IMR-90 (cell line): ENCODE results near the gene PPM1F. TPM values are rescaled to one million over a fixed set of nuclear protein-coding genes. Genes with fewer than 3 reads are reported as not detected.

ENCODE experiments used
- ATAC-seq: fragments of 200-7000 bp; cut with Tn5 transposase; 2 replicates; pipeline ENCODE4 v1.9.1; 2020; ENCODE audit warnings: low read depth, mild to moderate bottlenecking, moderate library complexity
- BruUV-seq: library from RNA; stranded (reverse); fragments of 400-500 nt; replicated peaks from 2 replicates; lab custom pipeline; 2021; lab: Mats Ljungman, UMichigan
- CTCF ChIA-PET: fragments of 300-600 bp; formaldehyde crosslinking; extraction: SDS; loops from one replicate; lab custom pipeline; 2021; ENCODE audit warnings: antibody characterized with exemption; lab: Yijun Ruan, JAX
- POLR2A ChIA-PET: fragments of 300-600 bp; sonication (Branson Sonifier 250); formaldehyde crosslinking; loops from one replicate; lab custom pipeline; 2022; ENCODE audit warnings: antibody characterized with exemption; ENCODE audit not compliant: unreplicated experiment; lab: Charles Lee
- DNase-seq: peaks from one replicate; pipeline ENCODE4 v3.0.0; 2013
- H2AFZ ChIP-seq: replicated peaks from 2 replicates; pipeline ENCODE3; 2013; ENCODE audit warnings: low read length, mild to moderate bottlenecking; ENCODE audit not compliant: poor library complexity
- H2AK5ac ChIP-seq: 2 replicates; pipeline ENCODE4 v1.6.1; 2013; ENCODE audit warnings: low read depth, low read length, inconsistent platforms
- H2AK9ac ChIP-seq: replicated peaks from 2 replicates; pipeline ENCODE3; 2013; ENCODE audit warnings: mild to moderate bottlenecking, low read depth, low read length, moderate library complexity; ENCODE audit not compliant: poor library complexity
- H2BK120ac ChIP-seq: 2 replicates; pipeline ENCODE4 v1.6.1; 2013; ENCODE audit warnings: low read depth, low read length, inconsistent platforms
- H2BK15ac ChIP-seq: 3 replicates; pipeline ENCODE4 v1.6.1; 2013; ENCODE audit warnings: low read depth, low read length, inconsistent platforms
- H2BK20ac ChIP-seq: 2 replicates; pipeline ENCODE4 v1.6.1; 2013; ENCODE audit warnings: low read depth, mild to moderate bottlenecking, inconsistent platforms, low read length, moderate library complexity
- H2BK5ac ChIP-seq: 2 replicates; pipeline ENCODE4 v1.6.1; 2013; ENCODE audit warnings: mild to moderate bottlenecking, low read depth, low read length, inconsistent platforms; ENCODE audit not compliant: poor library complexity, severe bottlenecking
- H3K14ac ChIP-seq: replicated peaks from 2 replicates; pipeline ENCODE4 v1.6.1; 2013; ENCODE audit warnings: low read depth, low read length, inconsistent platforms
- H3K18ac ChIP-seq: 2 replicates; pipeline ENCODE4 v1.6.1; 2013; ENCODE audit warnings: low read depth, low read length, control low read depth
- H3K23ac ChIP-seq: 2 replicates; pipeline ENCODE4 v1.6.1; 2013; ENCODE audit warnings: low read depth, low read length, inconsistent platforms
- H3K27ac ChIP-seq: 2 replicates; pipeline ENCODE4 v1.5.1; 2013; ENCODE audit warnings: mild to moderate bottlenecking, control low read depth, low read length; ENCODE audit not compliant: insufficient read depth
- H3K27me3 ChIP-seq: 2 replicates; pipeline ENCODE4 v1.6.1; 2013; ENCODE audit warnings: low read length; ENCODE audit not compliant: control insufficient read depth, insufficient read depth
- H3K36me3 ChIP-seq: 2 replicates; pipeline ENCODE4 v1.6.1; 2013; ENCODE audit warnings: low read length, mixed read lengths; ENCODE audit not compliant: control insufficient read depth, insufficient read depth
- H3K4ac ChIP-seq: 2 replicates; pipeline ENCODE4 v1.6.1; 2013; ENCODE audit warnings: low read depth, low read length, inconsistent platforms
- H3K4me1 ChIP-seq: 2 replicates; pipeline ENCODE4 v1.6.1; 2013; ENCODE audit warnings: low read length, mixed read lengths; ENCODE audit not compliant: control insufficient read depth, insufficient read depth
- H3K4me2 ChIP-seq: 2 replicates; pipeline ENCODE4 v1.6.1; 2013; ENCODE audit warnings: low read depth, mild to moderate bottlenecking, control low read depth, low read length, moderate library complexity
- H3K4me3 ChIP-seq: 2 replicates; pipeline ENCODE4 v1.5.1; 2013; ENCODE audit warnings: low read depth, mild to moderate bottlenecking, control low read depth, low read length, moderate library complexity; ENCODE audit not compliant: insufficient read depth
- H3K56ac ChIP-seq: 2 replicates; pipeline ENCODE4 v1.6.1; 2013; ENCODE audit warnings: low read length, inconsistent platforms; ENCODE audit not compliant: insufficient read depth; ENCODE audit errors: extremely low read depth
- H3K79me1 ChIP-seq, 2 experiments: 2 replicates each; pipeline ENCODE4 v1.6.1; 2013; ENCODE audit warnings: low read length in 2 of 2, inconsistent platforms in 1 of 2, low read depth in 1 of 2
- H3K9ac ChIP-seq: 2 replicates; pipeline ENCODE4 v1.6.1; 2013; ENCODE audit warnings: low read depth, low read length, control low read depth
- H3K9me1 ChIP-seq: 2 replicates; pipeline ENCODE4 v1.6.1; 2013; ENCODE audit warnings: low read length, inconsistent platforms; ENCODE audit not compliant: insufficient read depth
- H3K9me3 ChIP-seq: 2 replicates; pipeline ENCODE4 v1.6.1; 2013; ENCODE audit warnings: low read length; ENCODE audit not compliant: control insufficient read depth, insufficient read depth
- H4K20me1 ChIP-seq: 2 replicates; pipeline ENCODE4 v1.6.1; 2013; ENCODE audit warnings: low read length, inconsistent platforms; ENCODE audit not compliant: insufficient read depth
- H4K5ac ChIP-seq: 2 replicates; pipeline ENCODE4 v1.6.1; 2013; ENCODE audit warnings: mild to moderate bottlenecking, low read depth, low read length, control low read depth
- H4K8ac ChIP-seq, 2 experiments: 2 replicates each; pipeline ENCODE4 v1.6.1; 2013; ENCODE audit warnings: low read depth in 2 of 2, low read length in 2 of 2, control low read depth in 1 of 2, inconsistent platforms in 1 of 2
- H4K91ac ChIP-seq: 2 replicates; pipeline ENCODE4 v1.6.1; 2013; ENCODE audit warnings: low read depth, low read length, inconsistent platforms; ENCODE audit not compliant: insufficient read depth
- BHLHE40 ChIP-seq: fragments of 150-350 bp; IDR thresholded peaks from 2 replicates; pipeline ENCODE4 v1.6.1; 2016; ENCODE audit warnings: mild to moderate bottlenecking, low read depth, low read length
- CHD1 ChIP-seq: IDR thresholded peaks from 2 replicates; pipeline ENCODE4 v1.6.1; 2012; ENCODE audit warnings: low read depth, low read length, improper control_type of control experiment
- ELK1 ChIP-seq: fragments of 150-350 bp; IDR thresholded peaks from 2 replicates; pipeline ENCODE4 v1.6.1; 2016; ENCODE audit warnings: low read depth, mild to moderate bottlenecking, low read length, moderate library complexity, borderline replicate concordance
- FOS ChIP-seq: fragments of 150-350 bp; IDR thresholded peaks from 2 replicates; pipeline ENCODE4 v1.6.1; 2016; ENCODE audit warnings: low read depth, low read length
- MAFK ChIP-seq: IDR thresholded peaks from 2 replicates; pipeline ENCODE4 v1.6.1; 2012; ENCODE audit warnings: low read depth, low read length, improper control_type of control experiment
- MAZ ChIP-seq: IDR thresholded peaks from 2 replicates; pipeline ENCODE4 v1.6.1; 2012; ENCODE audit warnings: low read depth, mild to moderate bottlenecking, low read length, improper control_type of control experiment, moderate library complexity, borderline replicate concordance
- MXI1 ChIP-seq: IDR thresholded peaks from 2 replicates; pipeline ENCODE4 v1.6.1; 2012; ENCODE audit warnings: low read depth, mild to moderate bottlenecking, low read length, moderate library complexity, borderline replicate concordance
- NFE2L2 ChIP-seq: fragments of 150-350 bp; IDR thresholded peaks from 2 replicates; pipeline ENCODE4 v1.6.1; 2016; ENCODE audit warnings: low read depth, mild to moderate bottlenecking, low read length
- POLR2A ChIP-seq: IDR thresholded peaks from 2 replicates; pipeline ENCODE4 v1.6.1; 2012; ENCODE audit warnings: mild to moderate bottlenecking, low read depth, low read length
- RAD21 ChIP-seq: IDR thresholded peaks from 2 replicates; pipeline ENCODE4 v1.6.1; 2012; ENCODE audit warnings: low read length, improper control_type of control experiment
- RCOR1 ChIP-seq: IDR thresholded peaks from 2 replicates; pipeline ENCODE4 v1.6.1; 2012; ENCODE audit warnings: mild to moderate bottlenecking, low read length, improper control_type of control experiment; ENCODE audit not compliant: insufficient replicate concordance
- RFX5 ChIP-seq: IDR thresholded peaks from 2 replicates; pipeline ENCODE4 v1.8.0; 2012; ENCODE audit warnings: low read depth, mild to moderate bottlenecking, low read length, moderate library complexity
- SMC3 ChIP-seq: fragments of 150-350 bp; IDR thresholded peaks from 2 replicates; pipeline ENCODE4 v1.6.1; 2016; ENCODE audit warnings: low read depth, mild to moderate bottlenecking, antibody characterized with exemption, low read length, moderate library complexity
- USF2 ChIP-seq: fragments of 150-350 bp; IDR thresholded peaks from 2 replicates; pipeline ENCODE4 v1.6.1; 2017; ENCODE audit warnings: mild to moderate bottlenecking, antibody characterized with exemption, low read length, low read depth
- WGBS, 2 experiments: methylation state at CpG; one replicate each; pipeline versions ENCODE4 v1.1.5 to v1.1.7; 2013; ENCODE audit warnings: missing lambda C conversion rate in 2 of 2; ENCODE audit not compliant: insufficient read length in 1 of 2; ENCODE audit errors: extremely low coverage in 2 of 2; 5-methylcytosine and 5-hydroxymethylcytosine counted together
- dilution Hi-C: fragments of 300-500 bp; cut with HindIII; formaldehyde crosslinking; loops from one replicate; pipeline ENCODE4 v1.14.3; 2018; ENCODE audit warnings: low sequenced_read_pairs; ENCODE audit not compliant: unreplicated experiment
- in situ Hi-C: fragments of 300-500 bp; cut with MboI; formaldehyde crosslinking; loops from 3 replicates; pipeline ENCODE4 v1.14.3; 2019; ENCODE audit warnings: low sequenced_read_pairs, inconsistent platforms, mixed read lengths
- intact Hi-C: fragments of 100-400 bp; cut with micrococcal nuclease; formaldehyde crosslinking; loops from 2 replicates; pipeline ENCODE4 v1.10.0; 2022
- polyA plus RNA-seq, 3 experiments: library from polyadenylated mRNA; depleted of rRNA; stranded (reverse); fragments of >200 nt; gene quantifications; 2 replicates each; pipeline ENCODE4 v1.2.3, GENCODE V29; 2012; ENCODE audit warnings: low replicate concordance in 1 of 3
- total RNA-seq: library from RNA; depleted of rRNA; stranded (reverse); fragments of >200 nt; gene quantifications from 2 replicates; pipeline ENCODE4 v1.2.3, GENCODE V29; 2012

PPM1F gene
- total and polyA plus RNA-seq, 2 of the 4 experiments (the other 2 are of a cell fraction): 20.8 to 30.3 TPM

- Histone ChIP-seq H3K14ac (no peak overlapping the region), H3K56ac (no peak overlapping the region), H4K91ac (no peak overlapping the region), H2AK5ac (no peak overlapping the region), H3K27ac (no peak overlapping the region), H3K79me1 (no peaks in the 10 kb centered on the region), H2BK15ac (no peak overlapping the region), H3K36me3 (peaks cover 41% of the 10 kb centered on the region), H2BK20ac (no peak overlapping the region), H2BK120ac (no peak overlapping the region), H2BK5ac (no peak overlapping the region), H4K20me1 (no peaks in the 10 kb centered on the region; the same call in 1 of the 2 replicates), H2AFZ (no peak overlapping the region), H2AK9ac (peak overlapping the region; percentile 50), H3K9me1 (no peaks in the 10 kb centered on the region), H3K23ac (no peak overlapping the region), H4K8ac (no peak overlapping the region), H3K4ac (no peak overlapping the region), H3K9me3 (no peaks in the 10 kb centered on the region), H3K9ac (no peak overlapping the region), H3K18ac (no peak overlapping the region), H3K27me3 (no peaks in the 10 kb centered on the region), H3K4me2 (no peak overlapping the region), H4K5ac (no peak overlapping the region), H3K4me1 (no peaks in the 10 kb centered on the region), H3K4me3 (no peak overlapping the region)
- no peak for DNase-seq
- in situ Hi-C loops: no loop called here
- BruUV-seq: no TSS peak
- ChIA-PET CTCF (no interaction called here), POLR2A (interaction anchor here (0.6 kb wide), 1 partner anchor 27 kb away, joined by 3 read pairs; no protein-coding TSS in a partner anchor)
- dilution Hi-C loops: no loop called here
- 94% methylated on average over 8 of the region's 22 CpGs; no CpG with 5 or more reads in 1 of the 2 experiments for WGBS, 2 experiments
- intact Hi-C loops: no loop called here
- no peak for ATAC-seq
- no peak for TF ChIP-seq MAFK
- TF ChIP-seq BHLHE40: no peak
- no peak for TF ChIP-seq RAD21
- TF ChIP-seq MXI1: no peak
- TF ChIP-seq ELK1: no peak
- no peak for TF ChIP-seq USF2
- TF ChIP-seq POLR2A: no peak
- TF ChIP-seq RCOR1: no peak
- no peak for TF ChIP-seq NFE2L2
- TF ChIP-seq MAZ: no peak
- no peak for TF ChIP-seq SMC3
- no peak for TF ChIP-seq RFX5
- no peak for TF ChIP-seq CHD1
- TF ChIP-seq FOS: no peak
Observed at GRCh38 chr22:21958360-21959273, 6.0 kb upstream of the PPM1F start.
